Measurements from ENCODE around the gene CACNA1G.

GRCh38 chr17:50640686-50641351 lies 80.3 kb downstream of the CACNA1G start:
- TF ChIP-seq CTCF (IDR thresholded peaks at IDR 0.05; ENCODE audit: low read depth, low read length) = no peak
- no peak for TF ChIP-seq POLR2A (IDR thresholded peaks at IDR 0.05; ENCODE audit: extremely low read depth, insufficient read length)
- TF ChIP-seq MAX (IDR thresholded peaks at IDR 0.05; ENCODE audit: low read depth, low read length) = no peak
- TF ChIP-seq MYC (IDR thresholded peaks at IDR 0.05; ENCODE audit: low read depth, low read length) = no peak
